K562 (cell line): ENCODE measurements around the gene CASP7. TPM values are rescaled to one million over a fixed set of nuclear protein-coding genes. Genes with fewer than 3 reads are reported as not detected.

ENCODE experiments used
- ATAC-seq: fragments of 200-7000 bp; cut with Tn5 transposase; 3 replicates; pipeline ENCODE4 v1.9.1; 2020; ENCODE audit warnings: moderate library complexity
- BruUV-seq: library from RNA; stranded (reverse); fragments of 400-500 nt; replicated peaks from 2 replicates; lab custom pipeline; 2021; lab: Mats Ljungman, UMichigan
- CTCF ChIA-PET: fragments of 300-600 bp; formaldehyde crosslinking; extraction: SDS; loops from one replicate; lab custom pipeline; 2021; ENCODE audit warnings: low intra/inter-chr PET ratio; lab: Yijun Ruan, JAX
- POLR2A ChIA-PET: fragments of 300-600, 350-650 bp; sonication (Branson Sonifier 250); formaldehyde crosslinking; extraction: SDS; loops from one replicate; lab custom pipeline; 2021; ENCODE audit warnings: antibody characterized with exemption, inconsistent platforms; lab: Yijun Ruan, JAX
- DNase-seq, 4 experiments: peaks; one replicate each; pipeline versions ENCODE4 v3.0.0 to v3.0.0-alpha.2; 2011 to 2018; ENCODE audit warnings: low spot score in 3 of 4, mixed read lengths in 3 of 4; ENCODE audit errors: extremely low read depth in 1 of 4
- FAIRE-seq: peaks from 2 replicates; lab custom pipeline; 2011; peaks lifted over from hg19 to GRCh38; lab: Jason Lieb, UNC
- H2AFZ ChIP-seq: 2 replicates; pipeline ENCODE4 v1.6.0; 2011; ENCODE audit warnings: low read depth, low read length, control low read depth, inconsistent platforms
- H3K27ac ChIP-seq: fragments of 200-600 bp; 3 replicates; pipeline ENCODE4 v1.8.0; 2011; ENCODE audit warnings: low read depth, mild to moderate bottlenecking, control low read depth, inconsistent platforms, low read length, moderate library complexity, mixed read lengths; ENCODE audit errors: extremely low read depth
- H3K27me3 ChIP-seq, 2 experiments: fragments of 300-600 bp in 1 of 2; 2 replicates in 1 of 2; 3 replicates in 1 of 2; pipeline versions ENCODE4 v1.6.0 to v1.8.0; 2011; ENCODE audit warnings: inconsistent platforms in 2 of 2, low read length in 2 of 2, mild to moderate bottlenecking in 1 of 2, mixed read lengths in 1 of 2, moderate library complexity in 1 of 2; ENCODE audit not compliant: control insufficient read depth in 2 of 2, insufficient read depth in 2 of 2
- H3K36me3 ChIP-seq: fragments of 300-600 bp; 3 replicates; pipeline ENCODE4 v1.8.0; 2011; ENCODE audit warnings: mild to moderate bottlenecking, low read length, inconsistent platforms; ENCODE audit not compliant: control insufficient read depth, insufficient read depth
- H3K4me1 ChIP-seq, 2 experiments: fragments of 200-600 bp in 1 of 2; replicated peaks in 1 of 2; 2 replicates in 1 of 2; 3 replicates in 1 of 2; pipeline versions ENCODE4 v1.5.1 to v1.8.0; 2011; ENCODE audit warnings: inconsistent platforms in 2 of 2, low read length in 2 of 2, mild to moderate bottlenecking in 1 of 2, mixed read lengths in 1 of 2, moderate library complexity in 1 of 2; ENCODE audit not compliant: control insufficient read depth in 2 of 2, insufficient read depth in 2 of 2
- H3K4me2 ChIP-seq: 2 replicates; pipeline ENCODE4 v1.6.1; 2011; ENCODE audit warnings: low read length, control low read depth, inconsistent platforms, mixed read lengths; ENCODE audit not compliant: insufficient read depth
- H3K4me3 ChIP-seq: fragments of 200-600 bp; sonication (generic), shearing (Covaris generic); 2 replicates; pipeline ENCODE4 v1.5.1; 2016; ENCODE audit warnings: control low read depth, inconsistent platforms
- H3K79me2 ChIP-seq: fragments of 200-600 bp; 3 replicates; pipeline ENCODE4 v1.8.0; 2011; ENCODE audit warnings: low read length, inconsistent platforms; ENCODE audit not compliant: control insufficient read depth, insufficient read depth
- H3K9ac ChIP-seq, 2 experiments: 2 replicates each; pipeline versions ENCODE4 v1.6.0 to v1.6.1; 2011; ENCODE audit warnings: low read depth in 2 of 2, low read length in 2 of 2, control low read depth in 1 of 2, inconsistent platforms in 1 of 2, mild to moderate bottlenecking in 1 of 2, mixed read lengths in 1 of 2; ENCODE audit not compliant: insufficient read depth in 1 of 2
- H3K9me1 ChIP-seq: one replicate; pipeline ENCODE4 v1.6.0; 2011; ENCODE audit warnings: inconsistent platforms, mild to moderate bottlenecking, low read length, moderate library complexity; ENCODE audit not compliant: control insufficient read depth, insufficient read depth
- H3K9me3 ChIP-seq: replicated peaks from 2 replicates; pipeline ENCODE4 v1.5.1; 2011; ENCODE audit warnings: low read depth, low read length, inconsistent platforms; ENCODE audit not compliant: control insufficient read depth, insufficient read depth
- H4K20me1 ChIP-seq: replicated peaks from 2 replicates; pipeline ENCODE4 v1.6.1; 2011; ENCODE audit warnings: low read length, inconsistent platforms, mixed read lengths; ENCODE audit not compliant: control insufficient read depth, insufficient read depth
- ARNT ChIP-seq, 2 experiments: fragments of 450-650 bp; IDR thresholded peaks; 2 replicates each; pipeline ENCODE4 v1.6.1; 2016; ENCODE audit warnings: mild to moderate bottlenecking in 1 of 2
- ASH1L ChIP-seq: fragments of 450-650 bp; IDR thresholded peaks from 2 replicates; pipeline ENCODE4 v1.6.1; 2018; ENCODE audit warnings: borderline replicate concordance, mild to moderate bottlenecking, low read depth; ENCODE audit not compliant: partially characterized antibody
- CBFB ChIP-seq: sonication (generic); formaldehyde crosslinking; IDR thresholded peaks from 2 replicates; pipeline ENCODE4 v1.4.0; 2020; ENCODE audit warnings: mild to moderate bottlenecking, missing genetic modification reagents
- CSDE1 ChIP-seq, 2 experiments: fragments of 450-650 bp; IDR thresholded peaks; 2 replicates each; pipeline ENCODE4 v1.6.1; 2016; ENCODE audit warnings: mild to moderate bottlenecking in 1 of 2
- FOXJ2 ChIP-seq: fragments of 200-800 bp; sonication (Bioruptor generic); IDR thresholded peaks from 2 replicates; pipeline ENCODE4 v1.6.1; 2016; ENCODE audit warnings: missing genetic modification characterization, missing compliant biosample characterization
- FUS ChIP-seq: fragments of 200-400 bp; formaldehyde crosslinking; optimal IDR thresholded peaks from 2 replicates; pipeline ENCODE3; 2017; ENCODE audit warnings: low read depth, low read length
- HNRNPH1 ChIP-seq: fragments of 200-400 bp; formaldehyde crosslinking; optimal IDR thresholded peaks from 2 replicates; pipeline ENCODE3; 2017; ENCODE audit warnings: low read depth, mild to moderate bottlenecking, low read length, moderate library complexity
- KDM4B ChIP-seq, 2 experiments: fragments of 450-650 bp in 1 of 2; sonication (generic) in 1 of 2; IDR thresholded peaks; 2 replicates each; pipeline ENCODE4 v1.6.1; 2016 to 2017; ENCODE audit warnings: borderline replicate concordance in 2 of 2, antibody characterized with exemption in 1 of 2, low read depth in 1 of 2, mild to moderate bottlenecking in 1 of 2
- LCOR ChIP-seq: sonication (generic); formaldehyde crosslinking; IDR thresholded peaks from 2 replicates; pipeline ENCODE4 v1.8.0; 2022; ENCODE audit warnings: mild to moderate bottlenecking, missing genetic modification reagents
- POU5F1 ChIP-seq: fragments of 150-350 bp; IDR thresholded peaks from 2 replicates; pipeline ENCODE4 v1.6.1; 2014; ENCODE audit warnings: borderline replicate concordance, low read length, low read depth, mild to moderate bottlenecking; ENCODE audit not compliant: partially characterized antibody
- RCOR1 ChIP-seq, 2 experiments: IDR thresholded peaks; 2 replicates each; pipeline ENCODE4 v1.6.1; 2012; ENCODE audit warnings: low read depth in 2 of 2, low read length in 2 of 2, borderline replicate concordance in 1 of 2, improper control_type of control experiment in 1 of 2
- WGBS: fragments of 100-300 bp; shearing (Covaris generic); methylation state at CpG from one replicate; pipeline ENCODE4 v1.1.6; 2016; ENCODE audit warnings: low coverage, mixed read lengths; ENCODE audit not compliant: insufficient coverage; ENCODE audit errors: missing lambda C conversion rate; 5-methylcytosine and 5-hydroxymethylcytosine counted together
- in situ Hi-C: fragments of 300-500 bp; cut with MboI; formaldehyde crosslinking; loops from 4 replicates; pipeline ENCODE4 v1.15.0; 2018; ENCODE audit warnings: inconsistent platforms, mixed read lengths
- intact Hi-C: fragments of 100-400 bp; cut with micrococcal nuclease; formaldehyde crosslinking; loops from 2 replicates; pipeline ENCODE4 v1.14.2; 2022
- polyA plus RNA-seq, 8 experiments: library from polyadenylated mRNA; depleted of rRNA in 4 of 8; stranded (reverse) in 5 of 8; unstranded in 3 of 8; fragments of >200 nt; fragmentation: Nextera tagmentation in 2 of 8; fragmentation: Illumina TruSeq in 1 of 8; extraction: Ambion mirVana in 2 of 8; extraction: Trizol in 1 of 8; gene quantifications; 2 replicates each; pipeline versions ENCODE4 v1.2.1 to v1.2.3, GENCODE V29; 2011 to 2014; ENCODE audit warnings: inconsistent platforms in 1 of 8, missing spikeins in 1 of 8
- total RNA-seq, 7 experiments: library from RNA; depleted of rRNA in 6 of 7; stranded (reverse); fragments of >200 nt in 6 of 7; fragmentation: Illumina TruSeq in 2 of 7; extraction: Trizol in 2 of 7; gene quantifications; 2 replicates each; pipeline versions ENCODE4 v1.2.1 to v1.2.3, GENCODE V29; 2011 to 2021; ENCODE audit warnings: low replicate concordance in 1 of 7
- TF ChIP-seq, protein P1 (sequence below): sonication (generic); formaldehyde crosslinking; IDR thresholded peaks from 2 replicates; pipeline ENCODE4 v1.4.0; 2020; ENCODE audit warnings: mild to moderate bottlenecking, missing genetic modification reagents

The CASP7 gene
- total and polyA plus RNA-seq, 9 of the 15 experiments (the other 6 are each of a cell fraction or from before 2014, with no cell fraction given), result 2.2 to 23.3 (median 9.0) TPM

DNA sequence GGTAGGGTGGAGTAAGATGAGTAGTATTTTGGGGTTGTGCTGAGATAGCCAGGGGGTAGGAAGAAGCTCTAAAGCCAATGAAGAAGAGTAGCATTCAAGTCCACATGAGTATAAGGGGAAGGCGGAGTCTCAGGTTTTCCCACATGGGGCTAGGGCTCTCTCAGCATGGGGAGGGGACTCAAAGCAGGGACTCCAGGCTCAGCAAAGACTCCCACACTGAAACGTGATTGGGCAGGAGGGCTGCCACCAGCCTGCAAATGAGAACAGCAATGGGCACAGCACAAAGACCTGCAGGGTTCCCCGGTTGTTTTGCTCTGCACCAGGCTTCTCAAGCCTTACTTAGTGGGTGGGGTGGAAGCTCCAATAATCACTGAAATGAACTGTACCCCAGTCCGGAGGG lies 14.4 kb upstream of the CASP7 start:
- no peaks in the 10 kb centered on the region for H3K36me3 ChIP-seq
- H3K4me2 ChIP-seq, result no peak overlapping the region
- H3K9me1 ChIP-seq, result no peaks in the 10 kb centered on the region
- intact Hi-C loops (no loop called here), in situ Hi-C loops (no loop called here)
- no peak overlapping the region for H3K4me3 ChIP-seq
- WGBS, result 13% methylated on average over 4 of the region's 4 CpGs
- no TSS peak for BruUV-seq
- POLR2A ChIA-PET, result no interaction called here
- no peaks in the 10 kb centered on the region for H3K4me1 ChIP-seq
- no peak overlapping the region for H3K27ac ChIP-seq
- no peak overlapping the region for H2AFZ ChIP-seq
- H3K79me2 ChIP-seq, result no peaks in the 10 kb centered on the region
- no peak for DNase-seq
- CTCF ChIA-PET, result no interaction called here
- no peak for TF ChIP-seq KDM4B (IDR thresholded peaks at IDR 0.05; ENCODE audit: borderline replicate concordance in 2 of 2, low read depth in 1 of 2)
- TF ChIP-seq ARNT (IDR thresholded peaks at IDR 0.05), result no peak
- TF ChIP-seq FOXJ2 (tag), result no peak
- TF ChIP-seq HNRNPH1, result no peak
- no peak for TF ChIP-seq CSDE1 (IDR thresholded peaks at IDR 0.05)
- TF ChIP-seq, protein P1, sequence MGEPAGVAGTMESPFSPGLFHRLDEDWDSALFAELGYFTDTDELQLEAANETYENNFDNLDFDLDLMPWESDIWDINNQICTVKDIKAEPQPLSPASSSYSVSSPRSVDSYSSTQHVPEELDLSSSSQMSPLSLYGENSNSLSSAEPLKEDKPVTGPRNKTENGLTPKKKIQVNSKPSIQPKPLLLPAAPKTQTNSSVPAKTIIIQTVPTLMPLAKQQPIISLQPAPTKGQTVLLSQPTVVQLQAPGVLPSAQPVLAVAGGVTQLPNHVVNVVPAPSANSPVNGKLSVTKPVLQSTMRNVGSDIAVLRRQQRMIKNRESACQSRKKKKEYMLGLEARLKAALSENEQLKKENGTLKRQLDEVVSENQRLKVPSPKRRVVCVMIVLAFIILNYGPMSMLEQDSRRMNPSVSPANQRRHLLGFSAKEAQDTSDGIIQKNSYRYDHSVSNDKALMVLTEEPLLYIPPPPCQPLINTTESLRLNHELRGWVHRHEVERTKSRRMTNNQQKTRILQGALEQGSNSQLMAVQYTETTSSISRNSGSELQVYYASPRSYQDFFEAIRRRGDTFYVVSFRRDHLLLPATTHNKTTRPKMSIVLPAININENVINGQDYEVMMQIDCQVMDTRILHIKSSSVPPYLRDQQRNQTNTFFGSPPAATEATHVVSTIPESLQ (CRISPR knock-in tag), result no peak
- no peak for TF ChIP-seq CBFB
- no peak for TF ChIP-seq POU5F1
- TF ChIP-seq ASH1L, result no peak
- TF ChIP-seq LCOR (CRISPR knock-in tag), result no peak
- no peak for TF ChIP-seq RCOR1 (IDR thresholded peaks at IDR 0.05; ENCODE audit: borderline replicate concordance in 1 of 2, low read depth in 2 of 2, low read length in 2 of 2)
- no peak for TF ChIP-seq FUS
- TF ChIP-seq, all 486 proteins: peak for 0
- no peaks in the 10 kb centered on the region for H4K20me1 ChIP-seq
- H3K9me3 ChIP-seq, result no peaks in the 10 kb centered on the region
- ATAC-seq (no peak), FAIRE-seq (no peak)
- no peaks in the 10 kb centered on the region for H3K27me3 ChIP-seq
- no peak overlapping the region for H3K9ac ChIP-seq
